HG03159 (cell line): ENCODE results near the gene SEC22B.
A peak's percentile ranks its signal among the peaks of the same experiment; 100 is the strongest.
"Not testable (repeated sequence)": the region's sequence is repeated elsewhere in the genome, so short reads cannot be mapped to it uniquely, and the experiment has no call there.

Source experiments
- ATAC-seq: cut with Tn5 transposase; IDR thresholded peaks from one replicate; pipeline ENCODE4 v1.9.1; 2021; ENCODE audit warnings: mild to moderate bottlenecking, moderate library complexity; ENCODE audit not compliant: unreplicated experiment

The SEC22B gene

GRCh38 chr1:120120525-120120924, 55.8 kb downstream of the SEC22B start:
- ATAC-seq = not testable (repeated sequence)

GRCh38 chr1:120117371-120118177, 58.7 kb downstream of the SEC22B start:
- peak; percentile 53 for ATAC-seq

- not testable (repeated sequence) for ATAC-seq
These were observed 60.2 kb downstream of the SEC22B start for GRCh38 chr1:120116094-120116493.

GRCh38 chr1:120113134-120113533, 63.2 kb downstream of the SEC22B start:
- ATAC-seq = not testable (repeated sequence)

DNA sequence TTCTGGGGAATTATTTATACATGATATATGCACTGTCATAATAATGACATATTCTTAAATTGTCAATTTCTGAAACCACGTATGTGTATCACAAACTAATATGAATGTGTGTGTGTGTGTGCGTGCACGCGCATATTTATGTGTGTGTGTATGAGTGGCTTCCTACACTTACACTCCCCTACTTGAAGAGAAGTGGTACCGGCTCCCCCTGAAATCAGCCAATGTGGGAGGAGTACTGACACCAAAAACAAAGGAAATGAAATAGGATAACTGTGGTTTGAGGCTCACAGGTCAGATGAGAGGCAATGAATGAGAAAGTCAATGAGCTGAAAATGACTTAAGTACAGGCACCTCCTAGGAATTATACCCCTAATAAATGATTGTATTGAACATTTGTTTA, 64.1 kb downstream of the SEC22B start:
- not testable (repeated sequence) for ATAC-seq

GRCh38 chr1:120111771-120112170, 64.5 kb downstream of the SEC22B start:
- ATAC-seq = not testable (repeated sequence)

DNA sequence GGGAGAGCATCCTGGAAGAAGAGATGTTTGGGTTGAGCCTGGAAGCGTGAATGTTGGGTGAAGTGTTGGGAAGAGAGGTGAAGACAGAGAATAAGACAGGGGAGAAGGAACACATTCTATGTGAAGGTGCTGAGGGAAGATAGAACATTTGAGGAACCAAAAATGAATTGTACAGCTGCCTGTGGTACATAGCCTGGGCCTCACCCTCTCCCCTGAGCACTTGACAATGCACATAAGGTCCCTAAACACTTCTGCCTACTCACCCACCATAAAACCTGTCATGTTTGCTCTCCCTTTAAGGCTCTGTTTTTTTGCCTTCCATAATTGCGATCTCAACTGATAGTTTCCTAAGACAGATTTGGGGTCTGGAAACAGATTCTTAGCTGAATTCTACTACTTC, 65.3 kb downstream of the SEC22B start:
- ATAC-seq = not testable (repeated sequence)

DNA sequence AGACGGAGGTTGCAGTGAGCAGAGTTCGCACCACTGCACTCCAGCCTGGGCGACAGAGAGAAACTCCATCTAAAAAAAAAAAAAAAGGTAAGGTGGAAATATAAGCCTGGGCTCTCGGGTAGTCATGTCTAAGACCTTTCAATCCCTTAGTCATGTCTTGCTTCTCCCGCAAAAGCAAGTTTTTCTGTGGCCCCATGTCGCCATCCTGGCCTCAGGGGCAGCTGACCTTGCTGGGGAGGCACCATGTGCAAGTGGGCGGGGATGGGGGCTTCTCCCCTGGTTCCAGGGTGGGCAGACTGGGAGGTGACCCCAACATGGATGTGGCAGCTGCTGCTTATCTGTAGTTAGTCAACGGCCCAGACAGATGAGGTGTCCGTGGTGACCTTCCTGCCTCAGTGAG, 66.7 kb downstream of the SEC22B start:
- ATAC-seq = not testable (repeated sequence)

DNA sequence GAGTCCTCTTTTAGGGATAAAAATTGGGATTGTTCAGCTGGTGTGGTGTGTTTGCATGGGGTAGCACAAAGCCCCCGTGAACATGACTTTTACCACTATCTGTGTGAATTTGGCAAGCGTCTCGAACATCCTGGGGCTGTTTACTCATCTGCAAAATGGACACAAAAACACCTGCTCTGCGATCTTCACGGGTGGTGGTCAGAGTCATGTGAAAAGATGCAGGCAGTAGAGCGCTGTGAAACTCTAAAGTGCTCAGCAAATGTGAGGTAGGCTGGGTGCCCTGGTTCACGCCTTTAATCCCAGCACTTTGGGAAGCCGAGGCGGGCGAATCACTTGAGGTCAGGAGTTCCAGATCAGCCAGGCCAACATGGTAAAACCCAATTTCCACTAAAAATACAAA, 67.1 kb downstream of the SEC22B start:
- not testable (repeated sequence) for ATAC-seq

DNA sequence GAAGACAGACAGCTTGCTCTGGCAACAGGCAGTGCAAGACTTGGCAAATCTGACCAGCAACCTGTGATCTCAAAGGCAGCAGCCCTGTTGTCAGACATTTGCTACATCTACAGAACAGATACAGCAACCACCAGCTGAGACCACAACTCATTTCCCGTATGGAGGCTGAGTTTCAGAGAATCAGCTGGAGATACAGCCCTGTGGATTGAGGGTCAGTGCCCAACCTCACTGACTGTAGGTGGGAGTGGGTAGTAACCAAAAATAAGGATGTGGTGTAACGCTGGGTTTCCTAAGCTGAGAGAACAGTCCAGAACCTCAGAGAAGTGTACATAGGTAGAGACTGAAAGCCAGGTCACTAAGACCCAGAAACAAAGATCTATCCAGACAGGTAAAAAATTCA, 71.0 kb downstream of the SEC22B start:
- ATAC-seq = not testable (repeated sequence)

DNA sequence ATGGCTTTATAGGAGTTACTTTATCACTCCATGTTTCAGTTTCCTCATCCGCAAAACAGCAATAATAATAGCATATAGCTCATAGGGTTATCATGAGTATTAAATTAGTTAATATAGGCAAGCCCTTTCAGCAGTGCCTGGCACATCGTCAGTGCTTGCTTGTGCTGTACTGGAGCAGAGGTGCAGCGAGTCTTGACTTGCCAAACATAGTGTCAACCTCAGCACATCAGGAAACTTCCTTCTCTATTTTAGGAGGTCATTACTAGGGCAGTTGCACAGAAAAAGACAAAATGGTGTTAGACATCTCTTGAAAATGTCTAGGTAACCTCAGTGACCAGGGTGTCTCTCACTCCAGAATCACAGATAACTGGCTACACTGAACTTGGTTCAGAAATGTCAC, 72.6 kb downstream of the SEC22B start:
- ATAC-seq = not testable (repeated sequence)

- not testable (repeated sequence) for ATAC-seq
These were observed 74.7 kb downstream of the SEC22B start for GRCh38 chr1:120101593-120101992.
